HG02884 (cell line): ENCODE data around the gene GOLGA6A.

Source experiments
- ATAC-seq: cut with Tn5 transposase; IDR thresholded peaks from one replicate; pipeline ENCODE4 v1.9.1; 2021; ENCODE audit warnings: mild to moderate bottlenecking, moderate library complexity; ENCODE audit not compliant: unreplicated experiment

The GOLGA6A gene

GRCh38 chr15:74038707-74039655 lies 43.4 kb downstream of the GOLGA6A start:
- ATAC-seq = no peak

GRCh38 chr15:74037171-74038117 lies 44.9 kb downstream of the GOLGA6A start:
- ATAC-seq = no peak

DNA sequence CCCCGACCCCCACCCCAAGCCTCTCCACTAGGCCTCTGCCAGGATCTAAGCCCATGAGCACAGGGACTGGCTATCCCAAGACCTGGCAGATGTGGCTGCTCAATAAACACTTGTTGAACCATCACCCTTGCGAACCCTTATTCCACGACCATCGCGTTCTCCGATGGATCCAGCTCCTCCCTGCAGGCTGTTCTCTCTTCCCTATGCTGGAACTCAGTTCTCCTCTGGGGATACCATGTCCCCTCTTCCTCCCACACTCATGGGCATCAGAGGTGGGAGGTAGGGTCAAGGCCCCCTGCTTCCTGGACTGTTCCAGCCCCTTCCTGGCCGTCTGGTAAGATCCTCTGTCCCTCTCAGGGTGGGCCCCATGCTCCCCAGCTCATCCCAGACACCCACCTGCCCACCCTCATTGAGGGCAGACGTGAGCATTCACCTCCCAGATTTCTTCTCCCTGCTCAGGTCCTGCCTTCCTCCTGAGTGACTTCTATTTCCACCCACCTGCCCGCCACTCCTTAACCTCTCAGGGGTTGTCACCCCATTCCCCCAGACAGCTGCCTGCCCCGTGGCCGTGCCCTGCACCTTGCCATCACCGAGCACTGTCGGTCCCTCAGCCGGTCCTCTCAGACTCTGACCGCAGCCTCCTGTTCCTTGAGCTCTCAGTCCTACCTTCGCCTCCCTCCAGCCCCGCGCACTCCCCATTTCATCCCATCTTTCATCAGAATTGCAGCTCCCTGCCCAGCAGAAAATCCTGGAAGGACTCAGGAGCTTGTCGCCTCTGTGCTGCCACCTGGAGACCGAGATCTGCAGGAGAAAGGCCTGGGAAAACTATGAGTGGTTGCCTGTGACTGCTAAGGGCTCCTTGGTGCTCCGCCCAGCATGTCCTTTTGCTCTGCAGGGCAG lies 45.8 kb downstream of the GOLGA6A start:
- ATAC-seq = no peak

DNA sequence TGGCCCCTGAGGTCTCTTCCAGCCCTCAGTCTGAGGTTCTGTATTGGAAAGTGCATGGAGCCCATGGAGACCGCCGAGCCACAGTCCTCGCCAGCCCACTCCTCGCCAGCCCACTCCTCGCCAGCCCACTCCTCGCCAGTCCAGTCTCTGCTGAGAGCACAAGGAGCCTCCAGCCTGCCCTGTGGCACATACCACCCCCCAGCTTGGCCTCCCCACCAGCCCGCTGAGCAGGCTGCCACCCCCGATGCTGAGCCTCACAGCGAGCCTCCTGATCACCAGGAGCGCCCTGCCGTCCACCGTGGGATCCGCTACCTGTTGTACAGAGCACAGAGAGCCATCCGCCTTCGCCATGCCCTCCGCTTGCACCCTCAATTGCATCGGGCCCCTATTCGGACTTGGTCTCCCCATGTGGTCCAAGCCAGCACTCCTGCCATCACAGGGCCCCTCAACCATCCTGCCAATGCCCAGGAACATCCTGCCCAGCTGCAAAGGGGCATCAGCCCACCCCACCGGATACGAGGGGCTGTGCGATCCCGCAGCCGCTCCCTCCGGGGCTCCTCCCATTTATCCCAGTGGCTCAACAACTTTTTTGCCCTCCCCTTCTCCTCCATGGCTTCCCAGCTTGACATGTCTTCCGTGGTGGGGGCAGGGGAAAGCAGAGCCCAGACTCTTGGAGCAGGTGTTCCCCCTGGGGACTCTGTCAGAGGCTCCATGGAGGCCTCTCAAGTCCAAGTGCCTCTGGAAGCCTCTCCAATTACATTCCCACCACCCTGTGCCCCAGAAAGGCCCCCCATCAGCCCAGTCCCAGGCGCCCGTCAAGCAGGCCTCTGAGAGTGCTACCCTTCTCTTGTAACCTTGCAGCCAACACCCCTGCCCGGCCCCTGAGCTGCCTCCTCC lies 47.0 kb downstream of the GOLGA6A start:
- no peak for ATAC-seq

GRCh38 chr15:74034206-74034755 lies 48.1 kb downstream of the GOLGA6A start:
- ATAC-seq = no peak

DNA sequence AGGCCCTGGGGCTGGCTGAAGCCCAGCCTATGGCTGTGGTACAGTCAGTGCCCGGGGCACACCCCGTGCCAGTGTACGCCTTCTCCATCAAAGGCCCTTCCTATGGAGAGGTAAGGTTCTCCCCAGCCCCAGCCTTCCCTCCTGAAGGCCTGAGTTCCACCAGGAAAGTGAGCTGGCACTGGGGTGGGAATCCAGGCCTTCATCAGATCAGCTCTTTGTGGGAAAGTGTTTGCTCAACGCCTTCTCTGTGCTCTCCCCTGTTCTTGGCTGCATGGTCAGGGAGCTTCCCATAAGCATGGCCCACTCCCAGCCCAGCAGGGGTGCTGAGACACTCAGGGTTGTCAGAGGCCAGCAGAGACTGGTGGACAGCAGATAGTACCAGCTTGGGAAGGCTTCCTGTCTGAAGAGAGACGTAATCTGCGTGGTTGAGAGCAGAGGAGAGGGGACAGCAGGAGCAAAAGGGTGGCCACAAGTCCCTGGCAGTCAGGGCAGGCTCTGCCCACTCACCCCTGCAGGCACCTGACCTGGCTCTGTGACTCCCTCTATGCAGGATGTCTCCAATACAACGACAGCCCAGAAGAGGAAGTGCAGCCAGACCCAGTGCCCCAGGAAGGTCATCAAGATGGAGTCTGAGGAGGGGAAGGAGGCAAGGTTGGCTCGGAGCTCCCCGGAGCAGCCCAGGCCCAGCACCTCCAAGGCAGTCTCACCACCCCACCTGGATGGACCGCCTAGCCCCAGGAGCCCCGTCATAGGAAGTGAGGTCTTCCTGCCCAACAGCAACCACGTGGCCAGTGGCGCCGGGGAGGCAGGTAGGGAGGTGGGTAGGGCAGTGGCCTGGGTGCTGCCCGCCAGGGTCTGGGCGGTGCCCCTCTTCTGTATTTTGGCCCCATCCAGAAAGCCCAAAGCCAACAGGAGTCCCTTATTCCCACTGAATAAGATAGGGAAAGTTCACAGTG lies 49.5 kb downstream of the GOLGA6A start:
- ATAC-seq = no peak

DNA sequence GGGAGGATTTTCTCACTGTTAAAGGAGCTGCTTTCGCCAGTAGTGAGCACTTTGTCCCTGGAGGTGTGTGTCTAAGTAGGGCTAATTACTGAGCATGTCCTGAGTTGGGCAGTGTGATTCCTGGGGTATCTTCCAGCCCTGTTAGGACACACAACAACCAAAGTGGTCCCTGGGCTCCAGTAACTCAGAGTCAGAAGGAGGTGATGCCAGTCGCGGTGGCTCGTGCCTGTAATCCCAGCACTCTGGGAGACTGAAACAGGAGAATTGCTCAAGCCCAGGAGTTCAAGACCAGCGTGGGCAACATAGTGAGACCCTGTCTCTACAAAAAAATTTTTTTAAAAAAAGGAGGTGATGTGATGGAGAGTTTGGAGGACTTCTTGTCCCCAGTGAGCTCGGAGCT lies 50.3 kb downstream of the GOLGA6A start:
- ATAC-seq = no peak

- ATAC-seq = no peak
Observed at GRCh38 chr15:74028646-74029045, 53.7 kb downstream of the GOLGA6A start.

- ATAC-seq = no peak
Observed at GRCh38 chr15:74027688-74028087, 54.7 kb downstream of the GOLGA6A start.

DNA sequence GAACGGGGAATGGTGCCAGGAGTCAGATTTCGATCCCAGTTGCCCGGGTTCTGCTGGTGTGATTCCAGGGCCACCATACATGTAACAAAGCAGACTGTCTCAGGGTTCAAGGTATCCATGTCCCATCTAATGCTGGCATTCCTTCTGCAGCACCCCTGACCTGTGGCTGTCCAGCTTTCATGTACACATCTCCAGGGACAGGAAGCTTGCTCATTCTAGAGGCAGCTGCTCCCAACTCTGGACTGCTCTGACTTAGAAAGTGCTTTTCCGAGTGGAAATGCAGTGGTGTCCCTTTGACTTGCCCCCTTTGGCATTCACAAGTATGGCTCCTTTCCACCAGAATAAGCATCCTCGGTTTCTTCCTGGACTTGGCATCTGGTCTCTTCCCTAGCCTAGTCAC lies 56.9 kb downstream of the GOLGA6A start:
- no peak for ATAC-seq

GRCh38 chr15:74024687-74025086 lies 57.7 kb downstream of the GOLGA6A start:
- no peak for ATAC-seq

- no peak for ATAC-seq
Observed at GRCh38 chr15:74022706-74023470, 59.5 kb downstream of the GOLGA6A start.
